Peyer's patch (tissue), 4 donors: Measurements from ENCODE around the gene PHETA1. TPM values are rescaled to one million over a fixed set of nuclear protein-coding genes. Genes with fewer than 3 reads are reported as not detected.

Experiments used
- DNase-seq, 3 donors: peaks; one replicate each; pipeline ENCODE4 v3.0.0-alpha.2; 2017 to 2019
- H3K27ac ChIP-seq, 4 donors: fragments of 200-600 bp; sonication (generic); one replicate each; pipeline ENCODE4 v1.5.1; 2016 to 2019
- H3K27me3 ChIP-seq, 2 donors: fragments of 200-600 bp; sonication (generic); one replicate each; pipeline ENCODE4 v1.5.1; 2019
- H3K36me3 ChIP-seq, 3 donors: fragments of 200-600 bp; sonication (generic); one replicate each; pipeline ENCODE4 v1.5.1; 2016 to 2019
- H3K4me1 ChIP-seq, 4 donors: fragments of 200-600 bp; sonication (generic); one replicate each; pipeline ENCODE4 v1.5.1; 2016 to 2019
- H3K4me3 ChIP-seq, 4 donors: fragments of 200-600 bp; sonication (generic); 1 replicate in 3 of 4; 2 replicates in 1 of 4; pipeline ENCODE4 v1.5.1; 2016 to 2019; ENCODE audit warnings: mild to moderate bottlenecking in 1 of 4
- H3K9me3 ChIP-seq, 4 donors: fragments of 200-600 bp; sonication (generic); one replicate each; pipeline ENCODE4 v1.5.1; 2016 to 2019; ENCODE audit warnings: mild to moderate bottlenecking in 1 of 4
- CTCF ChIP-seq, 6 experiments: fragments of 450-650 bp in 4 of 6; fragments of 200-600 bp in 2 of 6; sonication (generic) in 1 of 6; IDR thresholded peaks; one replicate each; pipeline ENCODE4 v1.5.1; 2017 to 2019; ENCODE audit warnings: antibody characterized with exemption in 6 of 6, mild to moderate bottlenecking in 3 of 6, moderate library complexity in 1 of 6
- POLR2A ChIP-seq, 2 donors: fragments of 450-650 bp; IDR thresholded peaks; one replicate each; pipeline ENCODE4 v1.5.1; 2017; ENCODE audit warnings: antibody characterized with exemption in 2 of 2, mild to moderate bottlenecking in 2 of 2, moderate library complexity in 2 of 2
- total RNA-seq, 4 donors: library from RNA; depleted of rRNA; stranded (reverse); fragments of >200 nt; gene quantifications; one replicate each; pipeline ENCODE4 v1.1.0, GENCODE V29; 2016

PHETA1 gene
- total RNA-seq, 4 donors from 2014 or later = 43.2 to 64.6 (median 51.0) TPM

GRCh38 chr12:111413442-111414086, 44.7 kb upstream of the PHETA1 start:
- Histone ChIP-seq H3K9me3 (no peaks in the 10 kb centered on the region), H3K27me3 (no peaks in the 10 kb centered on the region), H3K4me1 (peaks cover 0 to 56% (median 40%) of the 10 kb centered on the region in 4 donors), H3K27ac (peak overlapping the region in 1 of 4 donors; percentile 1), H3K36me3 (peaks cover 0 to 6% (median 0%) of the 10 kb centered on the region in 3 donors), H3K4me3 (no peak overlapping the region)
- no peak for TF ChIP-seq POLR2A (IDR thresholded peaks at IDR 0.05)
- no peak for TF ChIP-seq CTCF (IDR thresholded peaks at IDR 0.05)
- DNase-seq = peak in 2 of 3 donors; percentile 71 to 77

- H3K36me3 ChIP-seq = peaks cover 0 to under 1% (median 0%) of the 10 kb centered on the region in 3 donors
- no peak for DNase-seq
- H3K27ac ChIP-seq = peak overlapping the region in 3 of 4 donors; percentile 63 to 93 (median 65)
- H3K27me3 ChIP-seq = no peaks in the 10 kb centered on the region
- no peak overlapping the region for H3K4me3 ChIP-seq
- TF ChIP-seq CTCF (IDR thresholded peaks at IDR 0.05) (no peak), POLR2A (IDR thresholded peaks at IDR 0.05) (no peak)
- no peaks in the 10 kb centered on the region for H3K9me3 ChIP-seq
- H3K4me1 ChIP-seq = peaks cover 0 to 63% (median 43%) of the 10 kb centered on the region in 4 donors
These were observed 44.0 kb upstream of the PHETA1 start for GRCh38 chr12:111412830-111413441.

GRCh38 chr12:111412007-111412829, 43.3 kb upstream of the PHETA1 start:
- H3K4me1 ChIP-seq = peaks cover 0 to 70% (median 48%) of the 10 kb centered on the region in 4 donors
- no peak overlapping the region for H3K4me3 ChIP-seq
- DNase-seq = peak in 1 of 3 donors; percentile 48
- no peaks in the 10 kb centered on the region for H3K27me3 ChIP-seq
- peak overlapping the region; percentile 40 to 93 (median 64) for H3K27ac ChIP-seq
- no peaks in the 10 kb centered on the region for H3K9me3 ChIP-seq
- no peaks in the 10 kb centered on the region for H3K36me3 ChIP-seq
- TF ChIP-seq POLR2A (IDR thresholded peaks at IDR 0.05) (no peak), CTCF (IDR thresholded peaks at IDR 0.05) (no peak)

GRCh38 chr12:111411185-111411764, 42.4 kb upstream of the PHETA1 start:
- Histone ChIP-seq H3K9me3 (no peaks in the 10 kb centered on the region), H3K27me3 (no peaks in the 10 kb centered on the region), H3K36me3 (no peaks in the 10 kb centered on the region), H3K4me1 (peaks cover 0 to 76% (median 49%) of the 10 kb centered on the region in 4 donors), H3K27ac (peak overlapping the region; percentile 40 to 93 (median 64)), H3K4me3 (no peak overlapping the region)
- TF ChIP-seq POLR2A (IDR thresholded peaks at IDR 0.05) (no peak), CTCF (IDR thresholded peaks at IDR 0.05) (no peak)
- DNase-seq = no peak

- Histone ChIP-seq H3K27ac (peak overlapping the region; percentile 68 to 93 (median 90)), H3K4me3 (peak overlapping the region in 1 of 4 donors; percentile 30)
- TF ChIP-seq POLR2A (IDR thresholded peaks at IDR 0.05) = no peak
These were observed 41.7 kb upstream of the PHETA1 start for GRCh38 chr12:111410431-111411184.

More at GRCh38 chr12:111410431-111411184, 41.7 kb upstream of the PHETA1 start:
- no peaks in the 10 kb centered on the region for H3K27me3 ChIP-seq
- H3K36me3 ChIP-seq = no peaks in the 10 kb centered on the region
- no peaks in the 10 kb centered on the region for H3K9me3 ChIP-seq
- peaks cover 0 to 75% (median 49%) of the 10 kb centered on the region in 4 donors for H3K4me1 ChIP-seq
- no peak for DNase-seq
